Adrenal gland (tissue), 12 donors: ENCODE results near the gene E2F7. TPM values are rescaled to one million over a fixed set of nuclear protein-coding genes. Genes with fewer than 3 reads are reported as not detected.

Experiments used
- DNase-seq, 7 donors: peaks; one replicate each; pipeline ENCODE4 v3.0.0-alpha.2; 2019 to 2020
- H3K27ac ChIP-seq, 5 donors: fragments of 200-600 bp; sonication (generic) in 4 of 5; 1 replicate in 3 of 5; 2 replicates in 2 of 5; pipeline versions ENCODE4 v1.5.1 to v1.8.0; 2016 to 2020; ENCODE audit warnings: mild to moderate bottlenecking in 1 of 5
- H3K27me3 ChIP-seq: fragments of 200-600 bp; 2 replicates; pipeline ENCODE4 v1.8.0; 2021
- H3K36me3 ChIP-seq, 2 donors: fragments of 200-600 bp; replicated peaks in 1 of 2; 1 replicate in 1 of 2; 2 replicates in 1 of 2; pipeline versions ENCODE4 v1.5.1 to v1.8.0; 2018 to 2022
- H3K4me1 ChIP-seq, 2 donors: fragments of 200-600 bp; replicated peaks in 1 of 2; 1 replicate in 1 of 2; 2 replicates in 1 of 2; pipeline versions ENCODE4 v1.5.1 to v1.8.0; 2018 to 2021
- H3K4me3 ChIP-seq, 4 donors: fragments of 200-600 bp; sonication (generic) in 3 of 4; one replicate each; pipeline ENCODE4 v1.5.1; 2016 to 2018
- H3K9me3 ChIP-seq, 3 donors: fragments of 200-600 bp; sonication (generic) in 1 of 3; replicated peaks in 1 of 3; 1 replicate in 2 of 3; 2 replicates in 1 of 3; pipeline versions ENCODE4 v1.5.1 to v1.8.0; 2016 to 2021
- POLR2A ChIP-seq, 2 donors: fragments of 450-650 bp; IDR thresholded peaks; one replicate each; pipeline ENCODE4 v1.6.1; 2017; ENCODE audit warnings: antibody characterized with exemption in 2 of 2, mild to moderate bottlenecking in 2 of 2, moderate library complexity in 1 of 2
- WGBS, 4 donors: extraction: QIAGEN DNeasy Blood & Tissue Kit in 2 of 4; methylation state at CpG; one replicate each; pipeline versions ENCODE4 v1.1.5 to v1.1.7; 2013 to 2017; 5-methylcytosine and 5-hydroxymethylcytosine counted together
- intact Hi-C, 2 donors: fragments of 100-400 bp; cut with DNase I; formaldehyde crosslinking; loops; one replicate each; pipeline versions ENCODE4 v1.14.1 to v1.15.0; 2022 to 2023
- polyA plus RNA-seq, 3 donors: library from polyadenylated mRNA; stranded (reverse); fragments of 200-250 nt in 2 of 3; fragments of 350-450 nt in 1 of 3; fragmentation: Illumina TruSeq in 1 of 3; extraction: RNeasy Lipid Tissue Mini Kit (QIAGEN cat#74804) in 1 of 3; gene quantifications; one replicate each; pipeline ENCODE4 v1.2.3, GENCODE V29; 2013 to 2014
- total RNA-seq, 9 donors: library from RNA; depleted of rRNA in 4 of 9; stranded (reverse); fragments of >200 nt in 4 of 9; fragments of 120-200 nt in 1 of 9; fragmentation: NEBNext Ultra II Directional in 1 of 9; extraction: Animal tissue kit (Norgen Biotek cat#: 25700) in 1 of 9; gene quantifications; one replicate each; pipeline versions ENCODE4 v1.1.0 to v1.2.4, GENCODE V29; 2013 to 2023
- TF ChIP-seq, protein P1 (sequence below), 6 experiments: fragments of 450-650 bp in 4 of 6; fragments of 200-600 bp in 2 of 6; sonication (generic) in 1 of 6; IDR thresholded peaks; 1 replicate in 5 of 6; 2 replicates in 1 of 6; pipeline versions ENCODE4 v1.5.1 to v1.8.0; 2016 to 2021; ENCODE audit warnings: antibody characterized with exemption in 6 of 6, mild to moderate bottlenecking in 2 of 6, moderate library complexity in 1 of 6
- donor health status: healthy with polysubstance abuse.
- donor health status: Bipolar disorder and iron deficiency.
- donor health status: DM: yes; HTN: yes; CAD: no.
- donor health status: DM: no; HTN: no; CAD: no.
- donor health status: DM: no; HTN: no; CAD: no.
- donor health status: DM: yes; HTN: yes; CAD: no.

The E2F7 gene
- total and polyA plus RNA-seq, 12 donors = 0.07 to 2.7 (median 0.29) TPM; not detected in 3

DNA sequence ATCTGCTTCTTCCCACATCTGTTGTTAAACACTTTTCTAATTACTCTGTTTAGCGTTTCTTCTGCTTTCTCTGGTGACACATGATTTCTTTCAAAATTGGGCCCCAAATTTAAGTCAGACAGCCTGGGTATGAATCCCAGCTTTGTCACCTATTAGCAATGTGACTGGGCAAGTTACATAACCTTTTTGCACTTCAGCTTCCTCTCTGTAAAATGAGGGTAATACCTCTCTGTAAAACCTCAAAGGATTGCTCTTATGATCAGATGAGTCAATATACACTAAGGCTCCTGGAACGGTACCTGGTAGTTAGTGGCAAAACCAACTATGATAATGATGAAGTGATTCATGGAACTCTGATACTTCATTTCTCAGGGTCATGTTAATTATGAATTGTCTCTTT is 33.0 kb downstream of the E2F7 start:
- TF ChIP-seq, protein P1, sequence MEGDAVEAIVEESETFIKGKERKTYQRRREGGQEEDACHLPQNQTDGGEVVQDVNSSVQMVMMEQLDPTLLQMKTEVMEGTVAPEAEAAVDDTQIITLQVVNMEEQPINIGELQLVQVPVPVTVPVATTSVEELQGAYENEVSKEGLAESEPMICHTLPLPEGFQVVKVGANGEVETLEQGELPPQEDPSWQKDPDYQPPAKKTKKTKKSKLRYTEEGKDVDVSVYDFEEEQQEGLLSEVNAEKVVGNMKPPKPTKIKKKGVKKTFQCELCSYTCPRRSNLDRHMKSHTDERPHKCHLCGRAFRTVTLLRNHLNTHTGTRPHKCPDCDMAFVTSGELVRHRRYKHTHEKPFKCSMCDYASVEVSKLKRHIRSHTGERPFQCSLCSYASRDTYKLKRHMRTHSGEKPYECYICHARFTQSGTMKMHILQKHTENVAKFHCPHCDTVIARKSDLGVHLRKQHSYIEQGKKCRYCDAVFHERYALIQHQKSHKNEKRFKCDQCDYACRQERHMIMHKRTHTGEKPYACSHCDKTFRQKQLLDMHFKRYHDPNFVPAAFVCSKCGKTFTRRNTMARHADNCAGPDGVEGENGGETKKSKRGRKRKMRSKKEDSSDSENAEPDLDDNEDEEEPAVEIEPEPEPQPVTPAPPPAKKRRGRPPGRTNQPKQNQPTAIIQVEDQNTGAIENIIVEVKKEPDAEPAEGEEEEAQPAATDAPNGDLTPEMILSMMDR (IDR thresholded peaks at IDR 0.05) = no peak
- TF ChIP-seq POLR2A (IDR thresholded peaks at IDR 0.05) = no peak
- Histone ChIP-seq H3K4me3 (no peak overlapping the region), H3K27ac (no peak overlapping the region), H3K9me3 (no peaks in the 10 kb centered on the region), H3K36me3 (no peaks in the 10 kb centered on the region), H3K4me1 (no peaks in the 10 kb centered on the region), H3K27me3 (no peaks in the 10 kb centered on the region)
- 79 to 88% (median 85%) methylated on average over 2 of the region's 2 CpGs for WGBS, 4 donors
- intact Hi-C loops = no loop called here
- DNase-seq = no peak

DNA sequence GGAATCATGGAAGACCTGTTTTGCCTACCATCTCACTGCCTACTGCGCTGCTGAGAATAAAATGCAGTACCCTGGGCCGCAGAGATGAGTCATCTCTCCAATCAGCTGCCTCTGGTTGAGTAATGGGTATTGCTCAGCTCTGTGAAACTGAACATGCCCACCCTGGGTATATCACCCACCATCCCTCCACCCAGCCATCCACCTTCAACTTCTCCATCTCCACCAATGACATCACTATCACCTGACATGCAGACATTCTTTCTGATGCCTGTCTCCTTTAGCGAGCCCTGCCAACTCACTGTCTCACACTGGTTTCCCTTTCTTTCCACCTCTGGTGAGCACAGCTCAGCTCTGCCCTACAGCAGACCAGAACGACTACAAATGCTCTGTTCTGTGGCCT is 33.6 kb downstream of the E2F7 start:
- Histone ChIP-seq H3K4me1 (no peaks in the 10 kb centered on the region), H3K9me3 (no peaks in the 10 kb centered on the region), H3K36me3 (no peaks in the 10 kb centered on the region), H3K4me3 (no peak overlapping the region), H3K27ac (no peak overlapping the region), H3K27me3 (no peaks in the 10 kb centered on the region)
- no peak for TF ChIP-seq POLR2A (IDR thresholded peaks at IDR 0.05)
- TF ChIP-seq, protein P1 (IDR thresholded peaks at IDR 0.05) = no peak
- 84 to 99% (median 94%) methylated on average over 4 of the region's 4 CpGs for WGBS, 4 donors
- no peak for DNase-seq
- intact Hi-C loops = no loop called here

DNA sequence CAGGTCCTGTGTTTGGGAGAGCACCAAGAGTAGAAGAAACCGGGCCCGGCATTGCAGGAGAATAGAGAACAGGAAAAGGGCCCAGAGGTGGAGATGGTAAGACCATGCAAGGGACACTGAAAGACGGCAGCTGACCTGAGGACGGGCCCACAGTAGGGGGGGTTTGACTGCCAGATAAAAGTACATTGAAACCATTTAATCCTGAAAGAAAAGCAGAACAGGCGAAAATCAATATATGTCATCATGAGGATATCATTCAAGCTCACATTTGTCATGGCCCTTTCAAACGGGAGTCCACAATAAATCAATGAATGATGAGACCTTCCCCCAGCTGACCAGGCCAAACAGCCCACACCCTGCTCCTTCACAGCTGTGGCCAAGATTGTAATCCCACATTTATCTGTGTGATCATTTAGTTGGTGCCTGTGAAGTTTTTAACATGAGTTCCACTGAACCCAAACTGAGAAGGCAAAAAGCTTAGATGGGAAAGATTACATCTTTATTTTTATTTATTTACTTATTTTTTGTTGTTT is 39.5 kb downstream of the E2F7 start:
- DNase-seq = no peak

DNA sequence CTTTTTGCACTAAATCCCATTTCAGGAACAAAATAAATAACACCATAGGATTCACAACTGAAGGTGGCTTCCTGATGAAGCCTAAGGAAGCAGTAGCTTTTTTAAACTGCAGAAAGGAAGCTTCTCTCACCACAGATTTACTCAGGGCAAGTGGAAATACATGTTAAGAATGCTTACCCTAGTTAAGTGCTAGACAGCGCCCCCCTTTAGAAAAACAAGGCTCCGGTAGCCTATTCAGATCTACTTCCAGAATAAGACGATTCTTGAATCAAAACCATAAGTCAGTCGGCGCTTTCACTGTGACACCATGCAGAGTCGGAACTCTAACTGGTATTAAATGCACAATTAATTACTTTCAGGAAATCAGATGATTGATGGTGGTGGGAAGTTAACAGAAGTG is 41.9 kb downstream of the E2F7 start:
- no peak for TF ChIP-seq POLR2A (IDR thresholded peaks at IDR 0.05)
- TF ChIP-seq, protein P1 (IDR thresholded peaks at IDR 0.05) = no peak
- no peak overlapping the region for H3K27ac ChIP-seq
- no peaks in the 10 kb centered on the region for H3K9me3 ChIP-seq
- no peak for DNase-seq
- WGBS, 4 donors = 84 to 88% (median 86%) methylated on average over 6 of the region's 6 CpGs
- H3K4me1 ChIP-seq = no peaks in the 10 kb centered on the region
- no peaks in the 10 kb centered on the region for H3K27me3 ChIP-seq
- intact Hi-C loops = no loop called here
- H3K4me3 ChIP-seq = no peak overlapping the region
- H3K36me3 ChIP-seq = no peaks in the 10 kb centered on the region

More for the DNA sequence above, 39.5 kb downstream of the E2F7 start:
- WGBS, 4 donors = 86 to 91% (median 89%) methylated on average over 6 of the region's 6 CpGs
- TF ChIP-seq, protein P1 (IDR thresholded peaks at IDR 0.05) = no peak
- no peak for TF ChIP-seq POLR2A (IDR thresholded peaks at IDR 0.05)
- Histone ChIP-seq H3K4me3 (no peak overlapping the region), H3K36me3 (no peaks in the 10 kb centered on the region), H3K4me1 (no peaks in the 10 kb centered on the region), H3K27ac (no peak overlapping the region), H3K9me3 (no peaks in the 10 kb centered on the region), H3K27me3 (no peaks in the 10 kb centered on the region)
- intact Hi-C loops = no loop called here
